ENCODE measurements around the gene FBXO42.
A peak's percentile ranks its signal among the peaks of the same experiment; 100 is the strongest.
"Not testable (repeated sequence)": the region's sequence is repeated elsewhere in the genome, so short reads cannot be mapped to it uniquely, and the experiment has no call there.

Gene FBXO42

DNA sequence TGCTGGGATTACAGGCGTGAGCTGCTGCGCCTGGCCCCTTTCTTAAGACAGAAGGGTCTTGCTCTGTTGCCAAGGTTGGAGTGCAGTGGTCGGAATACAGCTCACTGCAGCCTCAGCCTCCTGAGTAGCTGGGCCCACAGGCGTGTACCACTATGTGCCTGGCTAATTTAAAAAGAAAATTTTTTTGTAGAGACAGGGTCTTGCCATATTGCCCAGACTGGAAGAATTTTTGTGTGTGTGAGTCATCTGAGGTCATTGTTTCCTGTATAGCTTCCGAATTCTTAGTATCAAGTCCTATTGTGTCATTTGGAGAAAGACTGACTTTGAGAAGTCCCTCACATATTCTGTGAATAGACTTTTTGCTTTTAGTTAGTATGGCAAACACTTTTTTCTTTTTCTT, 19.4 kb upstream of the FBXO42 start:
- DNase-seq, result peak; percentile 23

DNA sequence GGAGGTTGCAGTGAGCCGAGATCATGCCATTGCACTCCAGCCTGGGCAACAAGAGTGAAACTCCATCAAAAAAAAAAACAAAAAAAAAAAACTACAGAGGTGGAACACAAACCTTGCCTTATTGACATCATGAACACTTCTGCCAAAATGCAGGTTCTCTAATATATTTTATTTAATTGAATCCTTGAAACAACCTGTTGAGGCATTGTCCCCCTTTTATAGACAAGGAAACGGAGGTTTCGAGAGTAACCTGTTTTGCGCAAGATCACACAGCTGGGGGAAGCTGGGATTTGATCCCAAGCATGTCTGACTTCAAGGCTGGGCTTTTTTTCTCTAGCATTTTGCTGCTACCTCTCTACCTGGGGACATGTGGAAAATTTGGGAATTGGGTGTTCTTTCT, 17.5 kb upstream of the FBXO42 start:
- DNase-seq, result no peak

DNA sequence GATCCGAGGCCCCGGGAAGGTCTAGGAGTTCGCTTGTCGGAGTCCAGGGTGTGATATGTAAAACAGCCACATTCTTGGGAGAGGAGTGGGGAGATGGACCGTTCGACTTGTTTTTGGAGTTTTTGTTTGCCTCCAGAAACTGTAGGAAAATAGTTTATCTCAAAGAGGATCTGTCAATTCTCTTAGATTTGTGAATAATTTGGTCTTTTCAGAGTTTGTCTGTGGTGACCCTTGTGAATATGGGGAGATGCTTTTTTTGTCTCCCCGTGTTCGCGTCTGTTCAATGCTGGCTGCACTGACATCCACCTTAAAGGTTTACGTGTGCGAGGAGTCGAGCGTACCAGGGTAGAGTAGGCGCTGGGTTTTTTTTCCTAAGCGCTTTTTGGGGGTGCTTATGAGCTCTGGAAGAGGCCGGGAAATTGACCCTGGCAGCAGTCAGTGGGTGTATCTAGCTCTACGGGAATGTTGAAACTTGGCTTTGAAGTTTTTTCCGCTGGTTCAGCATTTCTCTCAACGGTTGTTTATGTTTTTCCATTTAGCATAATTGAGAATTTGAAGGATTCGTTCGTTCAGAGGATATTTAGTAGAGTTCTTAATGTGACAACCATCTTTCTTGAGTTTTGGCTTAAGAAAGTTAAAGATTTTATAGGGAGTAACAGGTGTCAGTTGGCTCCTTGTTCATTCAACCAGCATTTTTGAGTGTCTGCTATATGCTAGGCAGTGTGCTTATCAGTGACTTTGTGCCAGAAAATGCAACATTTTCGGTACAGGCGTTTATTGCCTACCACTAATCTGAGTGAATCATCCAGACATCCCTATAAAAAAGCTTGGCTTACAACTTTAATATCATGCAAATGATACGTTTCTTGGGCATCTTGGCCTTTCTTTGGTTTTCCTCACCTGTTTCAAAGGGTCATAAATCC, 15.9 kb upstream of the FBXO42 start:
- peak; percentile 29 for DNase-seq

- DNase-seq, result peak; percentile 89
These were observed 15.1 kb upstream of the FBXO42 start for GRCh38 chr1:16367258-16367967.

DNA sequence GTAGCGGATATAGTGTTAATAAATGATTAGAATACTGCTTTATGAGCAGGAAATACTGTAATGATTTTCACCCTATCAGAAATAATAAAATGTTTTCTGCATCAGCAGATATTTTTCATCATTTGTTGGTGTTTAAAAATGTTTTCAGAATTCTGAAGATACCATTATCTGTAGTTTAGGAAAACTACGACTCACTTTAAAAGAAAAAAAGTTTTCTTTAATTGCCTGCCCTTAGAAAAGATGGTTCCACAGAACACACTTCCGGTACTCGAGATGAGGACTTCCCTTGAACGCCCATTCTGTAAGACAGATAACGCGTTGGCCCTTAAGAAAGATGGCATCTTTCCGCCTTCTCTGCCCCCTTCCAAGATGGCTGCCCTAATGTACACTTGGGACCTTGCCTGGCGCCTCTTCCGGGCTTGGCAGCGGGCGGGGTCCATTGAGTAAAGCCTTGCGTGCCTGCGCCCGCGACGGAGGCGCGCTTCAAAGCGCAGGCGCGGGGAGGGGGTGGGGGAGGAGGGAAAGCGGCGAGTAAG, 14.5 kb upstream of the FBXO42 start, which contains the start of gene SZRD1:
Gene SZRD1, plus strand, starts transcription at position 521 of the 536 bp plus-strand sequence. CDS start 16 bp downstream, outside the sequence.
- DNase-seq, result peak; percentile 95

DNA sequence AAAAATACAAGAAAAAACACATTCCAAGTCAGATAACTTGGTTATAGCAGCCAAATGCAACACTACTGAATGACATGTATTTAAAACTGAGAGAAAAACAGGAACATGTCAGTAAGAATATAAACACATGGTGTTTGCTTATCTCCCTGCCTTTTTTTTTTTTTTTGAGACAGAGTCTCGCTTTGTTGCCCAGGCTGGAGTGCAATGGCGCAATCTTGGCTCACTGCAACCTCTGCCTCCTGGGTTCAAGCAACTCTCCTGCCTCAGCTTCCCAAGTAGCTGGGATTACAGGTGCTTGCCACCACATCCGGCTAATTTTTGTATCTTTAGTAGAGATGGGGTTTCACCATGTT, 12.8 kb upstream of the FBXO42 start:
- not testable (repeated sequence) for DNase-seq

DNA sequence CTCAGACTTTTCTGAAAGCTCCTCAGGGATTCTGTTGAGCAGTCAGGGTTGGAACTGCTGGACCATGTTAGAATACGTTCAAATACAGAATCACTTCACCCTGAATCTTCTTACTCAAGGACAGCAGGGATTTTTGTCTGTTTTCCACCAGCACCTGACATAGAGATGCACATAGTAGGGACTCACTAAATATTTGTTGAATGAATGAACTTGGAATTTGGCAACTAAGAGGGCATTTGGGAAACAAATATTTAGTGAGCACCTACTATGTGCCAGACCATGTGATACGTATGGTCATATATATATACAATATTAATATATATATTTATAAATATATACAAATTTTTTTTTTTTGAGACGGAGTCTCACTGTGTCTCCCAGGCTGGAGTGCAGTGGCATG, 4.6 kb upstream of the FBXO42 start:
- no peak for DNase-seq

DNA sequence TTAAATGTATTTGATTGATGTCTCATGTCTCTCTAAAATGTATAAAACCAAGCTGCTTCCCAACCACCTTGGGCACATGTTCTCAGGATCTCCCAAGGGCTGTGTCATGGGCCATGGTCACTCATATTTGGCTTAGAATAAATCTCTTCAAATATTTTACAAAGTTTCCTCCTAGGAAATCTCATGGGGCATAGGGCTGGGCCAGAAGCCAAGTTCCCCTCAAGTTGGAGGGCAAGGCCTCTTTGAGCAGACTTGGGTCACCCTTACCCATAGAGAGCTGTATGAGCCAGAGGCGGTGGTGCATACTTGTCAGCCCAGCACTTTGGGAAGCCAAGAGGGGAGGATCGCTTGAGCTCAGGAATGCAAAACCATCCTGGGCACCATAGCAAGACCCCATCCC, 2.3 kb upstream of the FBXO42 start:
- DNase-seq, result no peak

- no peak for DNase-seq
These were observed 709 bp upstream of the FBXO42 start for GRCh38 chr1:16352842-16353535.

GRCh38 chr1:16351456-16351993, 755 bp downstream of the FBXO42 start:
- no peak for DNase-seq

GRCh38 chr1:16349847-16350406, 2.4 kb downstream of the FBXO42 start:
- no peak for DNase-seq

GRCh38 chr1:16348414-16349182, 3.7 kb downstream of the FBXO42 start:
- no peak for DNase-seq

GRCh38 chr1:16343276-16343675, 9.0 kb downstream of the FBXO42 start:
- not testable (repeated sequence) for DNase-seq

DNA sequence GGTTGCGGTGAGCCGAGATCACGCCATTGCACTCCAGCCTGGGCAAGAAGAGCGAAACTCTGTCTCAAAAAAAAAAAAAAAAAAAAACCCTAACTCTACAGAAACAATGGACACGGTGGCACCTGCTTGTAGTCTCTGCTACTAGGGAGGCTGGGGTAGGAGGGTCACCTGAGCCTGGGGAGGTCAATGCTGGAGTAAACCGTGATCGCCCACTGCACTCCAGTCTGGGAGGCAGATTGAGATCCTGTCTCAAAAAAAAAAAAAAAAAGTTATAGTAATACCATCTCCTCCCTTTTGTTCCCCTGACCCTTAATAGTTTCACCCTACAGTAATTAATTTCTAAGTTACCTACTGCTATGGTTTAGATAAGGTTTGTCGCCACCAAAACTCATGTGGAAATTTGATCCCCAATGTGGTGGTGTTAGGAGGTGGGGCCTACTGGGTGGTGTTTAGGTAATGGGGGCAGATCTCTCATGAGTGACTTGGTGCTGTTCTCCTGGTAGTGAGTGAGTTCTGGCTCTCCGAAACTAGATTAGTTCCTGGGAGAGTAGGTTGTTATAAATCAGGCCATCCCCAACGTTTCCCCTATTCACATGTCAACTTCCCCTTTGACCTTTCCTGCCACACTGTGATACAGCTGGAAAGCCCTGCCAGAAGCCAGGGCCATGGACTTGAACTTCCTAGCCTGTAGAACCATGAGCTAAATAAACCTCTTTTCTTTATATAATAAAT, 9.8 kb downstream of the FBXO42 start:
- no peak for DNase-seq

- no peak for DNase-seq
These were observed 11.6 kb downstream of the FBXO42 start for GRCh38 chr1:16340673-16341072.

DNA sequence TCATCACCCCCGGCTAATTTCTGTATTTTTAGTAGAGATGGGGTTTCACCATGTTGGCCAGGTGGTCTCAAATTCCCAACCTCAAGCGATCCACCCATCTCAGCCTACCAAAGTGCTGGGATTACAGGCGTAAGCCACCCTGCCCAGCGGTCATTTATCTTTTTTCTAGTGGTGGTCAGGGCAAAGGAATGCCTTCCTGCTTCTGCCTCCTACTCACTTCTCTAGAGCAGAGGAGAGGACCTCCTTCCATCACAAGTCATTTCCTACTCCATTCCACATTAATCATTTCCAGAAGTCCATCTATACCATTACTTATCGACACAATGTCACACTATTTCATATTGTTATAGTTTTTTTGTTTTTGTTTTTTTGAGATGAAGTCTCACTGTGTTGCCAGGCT, 13.3 kb downstream of the FBXO42 start:
- no peak for DNase-seq

DNA sequence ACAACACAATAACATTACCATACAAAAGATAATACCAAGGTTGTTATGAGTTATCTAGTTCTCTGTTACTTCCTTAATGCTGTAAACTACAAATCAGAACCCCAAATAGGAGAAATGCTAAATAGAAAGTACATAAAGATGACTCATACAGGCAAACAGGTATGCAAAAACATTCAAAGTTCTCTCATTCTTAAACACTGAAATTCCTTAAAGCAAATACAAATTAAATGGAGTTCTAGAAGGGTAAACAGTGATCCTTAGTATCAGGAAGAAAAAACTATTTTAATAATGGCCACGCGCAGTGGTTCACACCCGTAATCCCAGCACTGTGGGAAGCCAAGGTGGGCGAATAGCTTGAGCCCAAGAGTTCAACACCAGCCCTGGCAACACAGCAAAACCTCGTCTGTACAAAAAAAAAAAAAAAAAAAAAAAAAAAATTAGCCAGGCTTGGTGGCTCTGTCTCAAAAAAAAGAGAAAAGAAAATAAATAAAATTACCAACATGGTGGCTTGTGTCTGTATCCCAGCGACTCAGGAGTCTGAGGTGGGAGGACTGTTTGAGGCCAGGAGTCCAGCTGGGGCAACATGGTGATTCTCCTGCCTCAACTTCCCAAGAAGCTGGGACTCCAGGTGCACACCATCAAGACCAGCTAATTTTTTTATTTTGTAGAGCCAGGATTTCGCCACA, 17.5 kb downstream of the FBXO42 start:
- no peak for DNase-seq

DNA sequence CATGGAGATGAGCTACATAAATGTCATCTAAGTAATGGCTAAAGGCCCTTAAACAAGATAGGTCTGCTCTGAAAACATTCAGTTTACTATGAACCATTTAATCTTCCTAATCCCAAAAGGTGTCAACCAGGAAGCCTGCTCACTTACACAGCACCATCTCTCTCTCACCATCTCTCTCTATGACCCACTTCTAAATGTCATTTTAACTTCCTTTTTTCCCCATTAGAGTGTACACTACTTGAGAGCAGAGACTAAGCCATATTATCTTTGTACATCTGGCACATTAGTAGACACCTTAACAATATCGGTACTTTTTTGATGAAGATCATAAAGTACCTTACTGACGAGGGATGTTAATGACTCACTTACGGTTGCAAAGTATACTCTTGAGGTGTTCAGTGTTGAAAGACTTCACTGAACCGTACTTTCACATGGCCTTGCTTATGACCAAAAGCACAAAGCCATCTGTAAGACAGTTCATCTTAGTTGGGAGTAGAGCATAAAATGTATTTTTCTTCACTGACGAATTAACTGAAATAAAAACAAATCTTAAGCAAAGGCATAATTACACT, 25.4 kb downstream of the FBXO42 start:
- no peak for DNase-seq

- no peak for DNase-seq
These were observed 27.8 kb downstream of the FBXO42 start for GRCh38 chr1:16324456-16324890.

Measured in stimulated activated CD4-positive, alpha-beta T cell treated with anti-CD3 and anti-CD28 coated beads, Interleukin-15, amount 100 ng/mL, for 24 hours (primary cell).